ELR (cell line): Measurements from ENCODE around the gene C19orf44.
A peak's percentile ranks its signal among the peaks of the same experiment; 100 is the strongest.
"Not testable (repeated sequence)": the region's sequence is repeated elsewhere in the genome, so short reads cannot be mapped to it uniquely, and the experiment has no call there.

ENCODE experiments used
- DNase-seq: peaks from one replicate; pipeline ENCODE4 v3.0.0-alpha.2; 2015; ENCODE audit warnings: low read depth

Gene C19orf44

DNA sequence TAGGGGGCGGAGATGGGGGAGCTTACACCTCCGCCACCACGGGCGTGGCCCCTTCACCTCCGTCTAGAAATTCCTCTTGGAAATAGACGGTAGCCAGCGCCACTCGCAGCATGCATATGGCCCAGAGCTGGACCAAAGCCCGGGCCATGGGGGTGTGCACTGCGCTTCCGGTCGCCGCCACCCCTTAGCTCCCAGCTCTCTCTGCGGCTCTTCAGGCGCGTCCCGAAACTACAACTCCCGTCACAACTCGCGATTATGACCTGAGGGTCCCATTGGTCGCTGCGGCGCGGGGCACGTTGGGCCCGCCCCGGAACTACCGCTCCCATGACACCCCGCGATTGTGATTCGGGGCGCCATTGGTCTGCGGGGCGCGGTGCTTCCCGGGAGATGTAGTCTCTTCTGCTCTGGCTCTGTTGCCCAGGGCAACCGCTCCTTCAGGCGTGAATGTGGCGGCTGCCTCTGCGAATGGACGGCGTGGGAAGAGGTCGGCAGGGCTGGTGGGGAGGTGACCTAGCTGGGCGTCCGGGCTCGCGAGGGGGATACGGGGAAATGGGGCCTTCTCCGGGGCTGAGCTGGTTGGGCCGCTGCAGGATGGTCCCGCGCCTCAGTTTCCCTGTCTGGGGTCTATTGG is at the start of gene C19orf44, which contains the start of gene CALR3:
C19orf44 (plus strand) TSS at position 413 of the 631 bp plus-strand sequence. CDS start 4,399 bp downstream, outside the sequence.
CALR3 (minus strand) TSS at position 186 of the 631 bp plus-strand sequence; CDS start at position 148, 38 bp downstream.
- peak; percentile 99 for DNase-seq

GRCh38 chr19:16446724-16447368 is 49.3 kb upstream of the C19orf44 start:
- peak; percentile 76 for DNase-seq

- not testable (repeated sequence) for DNase-seq
These were observed 47.3 kb upstream of the C19orf44 start for GRCh38 chr19:16448872-16449271.

DNA sequence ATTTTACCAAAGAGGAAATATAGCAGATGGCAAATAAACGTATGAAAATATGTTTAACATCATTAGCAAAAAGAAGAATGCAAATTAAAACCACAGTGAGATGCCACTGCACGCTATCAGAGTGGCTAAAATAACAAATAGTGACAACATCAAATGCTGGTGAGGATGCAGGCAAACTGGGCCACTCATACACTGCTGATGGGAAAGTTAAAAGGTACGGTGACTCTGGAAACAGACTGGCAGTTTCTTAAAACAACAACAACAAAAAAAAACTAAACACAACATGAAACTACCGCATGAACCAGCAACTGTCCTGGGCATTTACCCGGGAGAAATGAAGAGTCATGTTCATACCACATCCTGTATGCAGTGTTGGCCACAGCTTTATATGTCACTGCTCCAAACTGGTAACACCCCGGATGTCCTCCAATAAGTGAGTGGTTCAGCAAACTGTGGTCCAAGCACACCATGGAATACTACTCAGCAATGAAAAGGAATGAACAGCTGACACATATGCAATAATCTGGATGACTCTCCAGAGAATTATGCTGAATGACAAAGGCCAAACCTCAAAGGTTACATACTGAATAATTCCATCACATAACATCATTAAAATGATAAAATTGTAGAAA is 46.7 kb upstream of the C19orf44 start:
- DNase-seq = peak; percentile 55

DNA sequence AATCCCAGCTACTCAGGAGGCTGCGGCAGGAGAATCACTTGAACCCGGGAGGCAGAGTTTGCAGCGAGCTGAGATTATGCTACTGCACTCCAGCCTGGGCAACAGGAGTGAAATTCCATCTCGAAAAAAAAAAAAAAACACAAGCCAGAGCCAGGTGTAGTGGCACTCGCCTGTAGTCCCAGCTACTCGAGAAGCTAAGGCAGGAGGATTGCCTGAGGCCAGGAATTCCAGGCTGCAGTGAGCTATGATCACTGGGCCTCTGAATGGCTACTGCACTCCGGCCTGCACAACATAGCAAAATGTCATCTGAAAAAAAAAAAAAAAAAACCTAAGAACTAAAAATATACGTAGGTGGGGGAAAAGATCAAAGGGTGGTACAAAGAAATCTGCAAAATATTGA is 43.9 kb upstream of the C19orf44 start:
- DNase-seq = no peak

DNA sequence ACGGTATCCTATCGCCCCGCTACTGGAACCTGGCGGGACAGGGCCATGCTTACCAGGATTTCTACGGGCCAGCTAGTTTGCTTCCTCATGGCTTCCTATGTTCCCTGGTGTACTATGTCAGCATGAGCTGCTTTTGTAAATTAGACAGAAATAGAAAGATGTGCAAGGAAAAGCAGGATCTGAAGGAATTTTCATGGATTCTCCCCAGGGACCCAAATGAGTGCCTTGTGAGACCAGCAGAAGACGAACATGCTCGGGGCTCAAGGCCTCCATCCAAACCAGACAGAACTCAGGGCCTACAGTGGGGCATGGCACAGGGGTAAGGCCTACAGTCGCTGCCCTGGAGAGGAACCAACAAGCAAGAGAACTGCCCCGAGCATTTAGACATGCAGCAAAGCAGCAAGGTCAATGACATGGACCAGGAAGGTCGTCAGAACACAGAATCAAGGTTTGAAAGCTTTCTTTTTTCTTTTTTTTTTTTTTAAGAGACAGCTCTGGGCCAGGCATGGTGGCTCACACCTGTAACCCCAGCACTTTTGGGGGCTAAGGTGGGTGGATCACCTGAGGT is 41.8 kb upstream of the C19orf44 start:
- no peak for DNase-seq

- DNase-seq = no peak
These were observed 40.7 kb upstream of the C19orf44 start for GRCh38 chr19:16455489-16455888.

GRCh38 chr19:16456652-16457194 is 39.5 kb upstream of the C19orf44 start:
- DNase-seq = peak; percentile 15

DNA sequence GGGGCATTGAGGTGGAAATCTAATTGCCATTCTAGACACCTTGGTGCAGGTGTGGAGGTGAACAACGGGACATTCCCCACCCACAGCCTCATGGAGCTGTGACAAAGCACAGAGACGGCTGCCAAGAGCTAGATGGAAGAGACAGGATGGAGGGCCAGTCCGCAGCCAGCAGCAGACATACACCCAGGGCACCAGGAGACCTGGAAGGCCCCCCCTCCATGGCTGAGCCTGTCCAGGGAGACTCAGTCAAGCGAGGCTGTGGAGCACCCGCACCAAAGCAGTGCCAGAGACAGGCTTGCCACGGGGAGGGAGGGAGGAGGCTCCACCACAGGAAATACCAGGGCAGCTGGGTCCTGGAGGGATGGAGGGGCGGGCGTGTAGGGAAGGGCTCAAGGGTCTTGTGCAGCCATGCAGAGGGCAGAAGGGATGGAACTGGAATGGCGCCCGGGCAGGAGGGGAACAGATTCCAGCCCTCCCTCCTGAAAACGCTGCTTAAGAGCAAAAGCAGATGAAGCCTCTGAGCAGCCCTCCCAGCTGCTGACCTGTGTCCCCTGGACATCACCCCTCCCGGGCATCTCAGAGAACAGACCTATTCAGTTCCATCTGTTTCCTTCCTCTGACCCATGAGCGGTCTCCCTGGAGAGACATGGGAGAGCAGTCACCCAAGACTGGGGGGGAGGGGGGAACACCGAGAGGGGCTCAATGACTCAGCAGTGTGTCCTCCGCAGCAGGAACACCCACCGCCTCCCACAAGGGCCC is 38.8 kb upstream of the C19orf44 start:
- DNase-seq = peak; percentile 55

- DNase-seq = no peak
These were observed 38.3 kb upstream of the C19orf44 start for GRCh38 chr19:16457954-16458331.

DNA sequence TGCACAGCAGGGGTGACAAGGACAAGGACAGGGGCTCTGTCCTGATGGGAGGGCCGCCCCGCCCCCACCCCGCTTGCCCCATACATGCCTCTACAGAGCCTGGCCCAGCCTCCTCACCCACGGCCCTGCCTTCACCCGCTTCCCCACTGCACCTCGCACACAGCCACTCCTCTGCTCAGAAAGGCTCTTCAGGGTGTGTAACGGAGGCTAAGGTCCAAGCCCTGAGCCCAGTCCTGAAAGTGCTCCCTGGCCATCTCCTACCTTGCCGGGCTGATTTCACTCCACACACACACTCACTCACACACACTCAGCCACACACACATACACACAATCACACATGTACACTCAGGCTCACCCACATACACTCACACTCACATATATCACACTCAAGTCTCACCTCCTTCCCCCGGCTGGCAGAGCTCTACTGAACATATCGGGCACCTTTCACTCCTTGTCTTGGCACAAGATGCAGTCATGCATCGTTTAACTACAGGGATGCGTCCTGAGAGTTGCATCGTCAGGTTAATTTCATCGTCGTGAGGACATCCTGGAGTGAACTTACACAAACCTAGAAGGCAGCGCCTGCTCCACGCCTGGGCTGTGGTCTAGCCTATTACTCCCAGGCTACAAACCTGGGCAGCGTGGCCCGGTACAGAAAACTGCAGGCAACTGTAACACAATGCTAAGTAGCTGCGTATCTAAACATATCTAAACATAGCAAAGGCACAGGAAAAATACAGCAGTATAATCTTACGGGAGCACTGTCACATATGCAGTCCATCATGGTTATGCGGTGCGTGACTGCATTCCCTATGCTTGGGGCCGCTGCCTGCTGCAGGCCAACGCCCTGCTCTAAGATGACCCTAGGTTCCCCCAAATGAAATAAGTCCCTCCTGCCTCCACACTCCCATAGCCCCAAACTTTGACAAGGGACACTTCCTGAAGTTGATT is 37.5 kb upstream of the C19orf44 start:
- no peak for DNase-seq

GRCh38 chr19:16459680-16460079 is 36.5 kb upstream of the C19orf44 start:
- DNase-seq = no peak

- DNase-seq = no peak
These were observed 35.7 kb upstream of the C19orf44 start for GRCh38 chr19:16460454-16460853.

DNA sequence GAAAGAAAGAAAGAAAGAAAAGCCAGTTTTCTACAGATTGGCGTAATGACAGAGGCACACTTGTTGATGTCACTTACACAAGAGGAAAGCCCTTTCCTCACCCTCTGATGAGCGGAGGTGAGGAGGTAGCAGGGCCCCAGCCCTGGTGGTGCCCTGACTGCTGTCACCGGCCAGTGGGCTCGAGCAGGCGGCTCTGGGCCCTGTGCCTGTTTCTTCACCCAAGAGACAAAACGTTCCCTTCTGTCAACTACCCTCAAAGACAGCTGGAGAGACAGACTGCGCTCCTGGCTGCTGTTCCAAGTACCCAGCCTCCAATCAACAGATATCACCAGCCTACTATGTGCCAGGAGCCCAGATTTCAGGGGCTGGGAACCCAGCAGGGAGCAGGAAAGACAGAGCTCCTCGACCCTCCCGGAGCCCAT is 34.6 kb upstream of the C19orf44 start:
- DNase-seq = no peak

DNA sequence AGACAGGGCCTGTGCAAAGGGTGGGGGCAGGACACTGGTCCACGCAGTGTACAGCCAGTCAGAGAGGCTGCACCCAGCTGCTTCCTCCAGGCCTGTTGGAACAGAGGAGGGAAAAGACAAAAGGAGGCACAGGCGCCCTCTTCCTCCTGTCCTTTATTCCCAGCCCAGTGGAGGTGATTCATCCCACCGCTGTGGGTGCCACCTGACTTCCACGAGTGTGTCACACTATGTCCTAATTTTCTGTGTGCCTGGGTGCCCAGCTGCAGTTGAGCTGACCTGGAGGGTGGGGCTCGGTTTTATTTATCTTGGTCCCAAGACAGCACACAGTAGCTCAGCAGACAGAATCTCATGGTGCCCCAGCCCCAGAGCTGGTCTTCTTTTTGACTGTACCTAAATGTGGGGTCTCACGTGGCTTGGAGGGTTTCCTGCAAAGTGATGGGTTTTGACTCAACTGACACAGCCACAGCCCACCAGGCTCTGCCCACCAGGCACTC is 33.4 kb upstream of the C19orf44 start:
- peak; percentile 50 for DNase-seq

GRCh38 chr19:16463341-16463990 is 32.7 kb upstream of the C19orf44 start:
- DNase-seq = no peak

- DNase-seq = peak; percentile 32
These were observed 32.1 kb upstream of the C19orf44 start for GRCh38 chr19:16463991-16464575.

DNA sequence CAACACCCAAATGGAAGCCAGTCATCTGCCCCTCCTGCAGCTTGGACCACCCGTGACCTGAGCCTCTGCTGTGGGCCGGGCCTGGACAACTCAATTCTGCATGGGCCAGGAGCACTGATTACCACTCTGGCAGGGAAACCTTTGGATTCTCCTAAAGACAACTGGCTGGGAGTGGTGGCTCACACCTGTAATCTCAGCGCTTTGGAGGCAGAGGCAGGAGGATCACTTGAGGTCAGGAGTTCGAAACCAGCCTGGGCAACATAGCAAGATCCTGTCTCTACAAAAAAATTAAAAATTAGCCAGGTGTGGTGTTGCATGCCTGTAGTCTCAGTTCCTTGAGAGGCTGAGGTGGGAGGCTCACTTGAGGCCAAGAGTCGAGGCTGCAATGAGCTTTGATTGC is 31.0 kb upstream of the C19orf44 start:
- no peak for DNase-seq

DNA sequence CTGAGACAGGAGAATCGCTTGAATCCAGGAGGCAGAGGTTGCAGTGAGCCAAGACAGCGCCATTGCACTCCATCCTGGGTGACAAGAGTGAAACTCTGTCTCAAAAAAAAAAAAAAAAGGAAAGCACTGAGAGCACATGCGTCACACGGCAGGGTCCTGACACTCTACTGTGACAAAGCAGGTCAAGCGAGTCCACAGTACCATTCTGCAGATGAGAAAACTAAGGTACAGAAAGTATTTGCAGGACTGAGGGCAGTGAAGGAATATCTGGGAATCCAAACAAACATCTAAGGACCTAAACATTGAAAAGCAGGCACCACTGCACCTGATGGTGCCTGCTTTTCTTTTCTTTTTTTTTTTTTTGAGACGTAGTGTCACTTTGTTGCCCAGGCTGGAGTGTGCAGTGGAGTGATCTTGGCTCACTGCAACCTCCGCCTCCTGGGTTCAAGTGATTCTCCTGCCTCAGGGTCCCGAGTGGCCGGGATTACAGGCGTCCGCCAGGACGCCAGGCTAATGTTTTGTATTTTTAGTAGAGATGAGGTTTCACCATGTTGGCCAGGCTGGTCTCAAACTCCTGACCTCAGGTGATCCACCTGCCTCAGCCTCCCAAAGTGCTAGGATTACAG is 29.3 kb upstream of the C19orf44 start:
- DNase-seq = not testable (repeated sequence)
